HCT116 (cell line): ENCODE results near the gene KCNJ16.

Source experiments
- ATF3 ChIP-seq: IDR thresholded peaks from 2 replicates; pipeline ENCODE4 v1.6.1; 2012
- CBX3 ChIP-seq: IDR thresholded peaks from 2 replicates; pipeline ENCODE4 v1.6.1; 2012; ENCODE audit warnings: low read depth
- CEBPB ChIP-seq: IDR thresholded peaks from 2 replicates; pipeline ENCODE4 v1.6.1; 2012; ENCODE audit warnings: low read depth
- CTCF ChIP-seq, 3 experiments: fragments of 200-600 bp in 1 of 3; sonication (generic) in 1 of 3; IDR thresholded peaks in 2 of 3; conservative IDR thresholded peaks in 1 of 3; 2 replicates each; pipeline ENCODE4 v1.5.1; 2012 to 2017; ENCODE audit warnings: low read depth in 2 of 3, low read length in 2 of 3, antibody characterized with exemption in 1 of 3, borderline replicate concordance in 1 of 3, control low read depth in 1 of 3, mild to moderate bottlenecking in 1 of 3, mixed read lengths in 1 of 3, mixed run types in 1 of 3, moderate library complexity in 1 of 3; ENCODE audit not compliant: insufficient read depth in 1 of 3
- EGR1 ChIP-seq: IDR thresholded peaks from 2 replicates; pipeline ENCODE4 v1.6.1; 2012; ENCODE audit warnings: low read depth
- EZH2 ChIP-seq: fragments of 200-600 bp; sonication (generic); IDR thresholded peaks from 2 replicates; pipeline ENCODE4 v1.6.1; 2017; ENCODE audit warnings: antibody characterized with exemption, mixed run types
- EZH2phosphoT487 ChIP-seq: fragments of 200-600 bp; IDR thresholded peaks from 2 replicates; pipeline ENCODE4 v1.6.1; 2018; ENCODE audit warnings: antibody characterized with exemption, borderline replicate concordance
- MAX ChIP-seq: IDR thresholded peaks from 2 replicates; pipeline ENCODE4 v1.6.1; 2012
- POLR2A ChIP-seq: IDR thresholded peaks from 2 replicates; pipeline ENCODE4 v1.7.0; 2011; ENCODE audit warnings: borderline replicate concordance; ENCODE audit not compliant: insufficient read depth, insufficient read length; ENCODE audit errors: extremely low read depth
- SIN3A ChIP-seq: IDR thresholded peaks from 2 replicates; pipeline ENCODE4 v1.6.1; 2012; ENCODE audit warnings: low read depth
- SRF ChIP-seq: IDR thresholded peaks from 2 replicates; pipeline ENCODE4 v1.6.1; 2012; ENCODE audit warnings: low read depth

GRCh38 chr17:70153210-70153609 is 78.2 kb downstream of the KCNJ16 start:
- no peak for TF ChIP-seq CBX3
- TF ChIP-seq CTCF (IDR thresholded peaks at IDR 0.05 in 2 of 3, conservative IDR thresholded peaks at IDR 0.05 in 1 of 3; ENCODE audit: borderline replicate concordance in 1 of 3, insufficient read depth in 1 of 3, low read depth in 2 of 3, low read length in 2 of 3) = no peak
- TF ChIP-seq EGR1 = no peak
- TF ChIP-seq CEBPB = no peak
- no peak for TF ChIP-seq SIN3A
- no peak for TF ChIP-seq EZH2
- no peak for TF ChIP-seq EZH2phosphoT487
- no peak for TF ChIP-seq MAX
- no peak for TF ChIP-seq POLR2A
- no peak for TF ChIP-seq ATF3
- TF ChIP-seq SRF = no peak
